Femur (tissue), 1 donor: Measurements from ENCODE around the gene ID2.
A peak's percentile ranks its signal among the peaks of the same experiment; 100 is the strongest.
"Not testable (repeated sequence)": the region's sequence is repeated elsewhere in the genome, so short reads cannot be mapped to it uniquely, and the experiment has no call there.

Experiments
- DNase-seq: peaks from one replicate; pipeline ENCODE4 v3.0.0-alpha.2; 2017

The ID2 gene

GRCh38 chr2:8691859-8692437 is 10.1 kb downstream of the ID2 start:
- DNase-seq = no peak

GRCh38 chr2:8692783-8693156 is 10.9 kb downstream of the ID2 start:
- no peak for DNase-seq

DNA sequence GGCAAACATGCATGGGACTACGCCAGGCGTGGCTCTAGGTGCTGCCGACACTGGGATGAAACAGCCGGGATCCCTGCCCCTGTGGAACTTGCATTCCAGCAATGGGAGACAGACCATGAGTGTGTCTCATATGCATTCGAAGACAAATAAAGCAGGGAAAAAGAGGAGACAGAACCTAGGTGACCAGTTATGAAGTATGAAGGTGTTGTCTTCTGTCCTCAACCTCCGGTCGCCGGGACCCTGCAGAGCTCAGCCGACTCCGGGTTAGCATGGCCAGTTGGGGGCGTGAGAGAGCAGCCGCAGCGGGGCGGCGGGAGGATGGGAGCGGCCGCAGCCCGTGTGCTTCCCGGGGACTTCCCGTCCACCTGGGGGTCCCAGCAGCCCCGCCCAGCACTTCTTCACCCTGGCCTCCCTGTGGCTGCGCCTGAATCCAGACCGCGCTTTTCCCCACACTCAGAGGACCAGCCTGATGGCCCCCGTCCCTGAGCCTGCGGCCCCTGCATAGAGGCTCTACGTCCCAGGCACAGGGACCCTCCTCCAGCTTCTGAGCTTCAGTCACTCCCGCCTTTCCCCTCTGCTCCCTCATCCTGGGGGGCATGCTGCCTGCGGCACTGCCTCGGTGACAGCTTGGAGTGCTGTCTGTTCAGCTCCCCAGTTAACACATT is 11.4 kb downstream of the ID2 start:
- peak; percentile 36 for DNase-seq

GRCh38 chr2:8694737-8695136 is 12.9 kb downstream of the ID2 start:
- no peak for DNase-seq

DNA sequence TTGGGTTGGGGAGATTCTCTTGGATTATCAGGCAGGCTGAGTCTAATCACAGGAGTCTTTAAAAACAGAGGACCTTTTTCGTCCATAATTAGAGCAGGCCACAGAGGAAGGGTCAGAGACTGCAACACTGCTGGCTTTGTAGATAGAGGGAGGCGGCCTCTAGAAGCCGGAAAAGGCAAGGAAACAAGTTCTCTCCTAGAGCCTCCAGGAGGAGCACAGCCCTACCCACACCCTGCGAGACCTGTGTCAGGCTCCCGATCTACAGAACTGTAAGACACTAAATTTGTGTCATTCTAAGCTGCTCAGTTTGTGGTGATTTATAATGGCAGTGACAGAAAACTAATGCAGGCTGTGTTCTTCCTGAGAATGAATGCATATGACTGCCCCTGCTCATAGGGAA is 15.3 kb downstream of the ID2 start:
- no peak for DNase-seq

DNA sequence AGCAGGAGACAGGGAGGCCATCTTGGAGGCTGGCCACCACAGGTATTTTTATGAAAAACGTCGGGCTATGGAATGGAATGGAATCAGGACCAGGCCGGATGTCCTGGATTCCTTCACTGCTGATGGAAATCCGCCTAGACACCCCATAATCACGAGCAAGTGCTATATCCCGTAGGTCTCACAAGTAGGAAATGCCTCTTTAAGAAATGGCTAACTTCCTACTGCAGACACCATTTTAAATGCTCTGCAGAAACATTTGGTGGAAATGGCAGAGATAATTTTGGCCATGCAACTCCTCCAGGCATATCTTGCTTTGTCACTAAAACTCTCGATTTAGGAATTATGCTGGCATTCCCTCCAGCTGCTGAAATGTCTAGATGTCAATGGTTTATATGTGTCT is 18.0 kb downstream of the ID2 start:
- DNase-seq = no peak

- no peak for DNase-seq
Observed at GRCh38 chr2:8701681-8702379, 20.0 kb downstream of the ID2 start.

- DNase-seq = no peak
Observed at GRCh38 chr2:8704906-8705305, 23.1 kb downstream of the ID2 start.

DNA sequence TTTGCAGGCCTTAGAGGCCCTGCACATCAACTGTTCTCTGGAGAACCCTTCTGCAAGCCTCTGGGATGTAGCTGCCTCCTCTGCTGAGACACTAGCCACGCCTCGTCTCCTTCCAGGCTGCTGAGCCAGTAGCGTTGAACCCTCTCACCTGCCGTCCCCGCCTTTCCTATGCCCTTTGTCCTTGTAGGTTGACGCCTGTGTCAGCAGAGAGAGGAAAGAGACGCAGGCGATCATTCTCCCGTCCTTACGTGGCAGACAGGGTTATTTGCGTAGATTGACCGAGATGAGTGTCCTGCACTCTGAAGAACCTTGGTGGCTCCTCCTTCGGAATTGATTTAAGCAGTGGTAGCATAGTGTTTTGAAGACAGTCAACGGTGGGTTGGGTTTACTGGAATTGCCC is 27.8 kb downstream of the ID2 start:
- DNase-seq = no peak

GRCh38 chr2:8710951-8711350 is 29.1 kb downstream of the ID2 start:
- no peak for DNase-seq

DNA sequence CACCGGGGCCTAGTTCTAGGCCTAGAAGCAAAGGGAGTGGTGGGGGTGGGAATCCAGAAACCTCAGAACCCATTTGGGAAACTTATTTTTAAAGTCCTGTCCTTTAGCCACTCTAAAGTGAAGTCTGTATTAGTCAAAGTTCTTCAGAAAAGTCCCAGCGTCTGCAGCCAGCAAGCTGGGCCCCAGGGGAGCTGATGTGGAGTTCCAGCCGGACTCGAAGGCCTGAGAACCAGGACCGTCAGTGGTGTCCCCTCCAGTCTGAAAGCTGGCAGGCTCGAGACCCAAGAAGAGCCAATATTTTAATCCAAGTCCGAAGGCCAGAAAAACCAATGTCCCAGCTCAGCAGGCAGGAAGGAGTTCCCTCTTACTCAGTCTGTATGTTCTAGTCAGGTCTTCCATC is 32.4 kb downstream of the ID2 start:
- no peak for DNase-seq

DNA sequence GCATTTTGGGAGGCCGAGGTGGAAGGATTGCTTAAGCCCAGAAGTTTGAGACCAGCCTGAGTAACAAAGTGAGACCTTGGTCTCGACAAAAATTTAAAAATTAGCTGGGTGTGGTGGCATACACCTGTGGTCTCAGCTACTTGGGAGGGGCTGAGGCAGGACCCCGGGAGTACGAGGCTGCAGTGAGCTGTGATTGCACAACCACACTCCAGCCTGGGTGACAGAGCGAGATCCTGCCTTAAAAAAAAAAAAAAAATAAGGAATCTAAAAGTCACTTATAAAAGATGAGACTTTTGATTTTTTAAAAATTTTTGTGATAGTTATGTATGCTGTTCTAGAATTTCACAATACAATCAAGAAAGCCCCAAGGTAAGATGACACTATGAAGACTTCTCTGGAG is 33.1 kb downstream of the ID2 start:
- no peak for DNase-seq

- no peak for DNase-seq
Observed at GRCh38 chr2:8719528-8719927, 37.7 kb downstream of the ID2 start.

DNA sequence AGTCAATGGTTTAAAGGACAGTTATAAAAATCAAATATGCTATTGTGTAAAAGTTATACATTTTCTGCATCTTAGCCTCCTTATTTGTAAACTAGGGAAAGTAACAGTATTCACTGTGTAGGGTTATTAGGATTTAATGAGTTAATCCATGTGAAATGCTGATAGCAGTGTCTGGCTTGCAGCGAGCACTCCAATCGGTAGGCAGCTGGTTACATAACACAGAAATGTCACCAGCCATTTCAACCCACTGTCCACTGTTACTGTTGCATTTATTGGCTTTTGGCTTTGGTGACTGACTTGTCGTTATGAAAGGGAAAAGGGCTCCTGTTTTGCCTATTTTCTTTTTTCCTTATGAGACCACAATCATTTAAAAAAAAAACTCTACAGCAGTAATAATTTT is 38.9 kb downstream of the ID2 start:
- DNase-seq = no peak

GRCh38 chr2:8721410-8721809 is 39.6 kb downstream of the ID2 start:
- no peak for DNase-seq

- no peak for DNase-seq
Observed at GRCh38 chr2:8722986-8723385, 41.1 kb downstream of the ID2 start.

DNA sequence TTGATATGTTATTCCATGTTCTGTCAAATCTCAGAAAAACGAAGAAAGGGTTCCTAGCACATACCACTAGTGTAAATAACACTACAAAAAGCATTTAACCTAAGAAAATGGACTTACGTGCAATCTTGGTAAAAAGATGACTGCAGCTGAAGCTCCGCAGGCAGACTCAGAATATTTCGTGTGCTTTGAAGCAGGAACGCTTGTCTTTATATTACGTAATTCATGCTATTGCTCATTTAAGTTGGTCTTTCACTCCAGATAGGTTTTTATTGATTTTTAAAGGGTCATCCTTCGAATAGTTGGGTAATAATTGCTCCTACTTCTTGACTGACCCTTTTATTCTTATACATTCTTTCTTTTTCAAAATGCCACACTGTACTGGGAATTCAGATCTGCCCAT is 44.0 kb downstream of the ID2 start:
- DNase-seq = no peak

- no peak for DNase-seq
Observed at GRCh38 chr2:8728305-8729015, 46.6 kb downstream of the ID2 start.

- not testable (repeated sequence) for DNase-seq
Observed at GRCh38 chr2:8729101-8729500, 47.2 kb downstream of the ID2 start.

DNA sequence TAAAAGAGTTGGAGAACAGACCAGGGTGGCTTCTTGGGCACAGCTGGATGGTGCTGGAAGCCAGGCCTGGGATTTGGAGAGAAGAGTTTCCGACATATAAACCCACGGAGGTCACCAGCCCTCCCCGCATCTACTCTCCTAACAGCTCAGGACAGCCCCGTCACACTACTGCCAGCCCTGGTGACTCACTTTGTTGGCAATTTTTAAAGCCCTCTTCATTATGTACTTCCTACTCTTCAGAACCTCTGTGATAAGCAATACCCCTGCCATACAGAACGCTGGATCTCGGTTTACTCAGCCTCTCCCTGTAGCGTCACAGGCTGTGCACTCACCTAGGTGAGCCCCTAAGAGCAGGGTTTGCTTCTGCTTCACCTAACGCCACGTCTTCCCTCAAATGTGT is 48.1 kb downstream of the ID2 start:
- no peak for DNase-seq

DNA sequence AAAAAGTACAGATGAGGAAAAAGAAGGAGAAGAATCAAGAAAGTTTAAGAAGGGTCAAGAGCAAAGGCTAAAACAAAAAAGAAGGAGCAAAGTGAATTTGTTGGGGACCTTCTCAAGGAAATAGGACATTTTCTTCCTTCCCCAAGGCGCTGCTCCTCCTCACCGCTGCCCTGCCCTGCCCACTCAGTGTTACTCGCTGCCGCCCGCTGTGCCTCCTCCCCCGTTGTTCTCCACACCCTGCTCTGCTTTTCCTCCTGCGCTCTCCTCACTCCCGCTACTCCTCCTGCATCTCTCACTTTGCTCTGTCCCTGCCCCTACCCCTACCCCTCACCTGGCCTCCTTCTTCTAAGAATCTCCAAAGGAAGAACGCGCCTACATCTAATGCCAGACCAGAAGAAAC is 50.7 kb downstream of the ID2 start:
- DNase-seq = no peak
